ENCODE data around the gene PSAP. TPM values are rescaled to one million over a fixed set of nuclear protein-coding genes. Genes with fewer than 3 reads are reported as not detected.
A peak's percentile ranks its signal among the peaks of the same experiment; 100 is the strongest.

The PSAP gene
- total RNA-seq, 1 experiment from 2014 or later = 336 TPM

- no peak overlapping the region for H4K91ac ChIP-seq (ENCODE audit: insufficient read length, low read depth, low read length)
- H3K56ac ChIP-seq (ENCODE audit: insufficient read length, low read depth, low read length) = no peak overlapping the region
- no peak overlapping the region for H2BK15ac ChIP-seq (ENCODE audit: low read depth, low read length)
- no peaks in the 10 kb centered on the region for H3K4me1 ChIP-seq (ENCODE audit: insufficient read depth, low read length)
- no peak overlapping the region for H2BK12ac ChIP-seq (ENCODE audit: insufficient read length, low read depth, low read length)
- Mint-ChIP-seq H3K4me3 (peak overlapping the region; percentile 70 to 83), H3K27me3 (ENCODE audit: low read depth) (peaks cover 43% of the 10 kb centered on the region), H3K4me1 (peaks cover 8 to 11% of the 10 kb centered on the region in 2 experiments), H3K9me3 (peaks cover 0 to 2% of the 10 kb centered on the region in 2 experiments; a peak in 1 of 5 replicates), H3K27ac (no peak overlapping the region), H3K36me3 (ENCODE audit: insufficient read depth in 1 of 3, low read depth in 3 of 3) (no peaks in the 10 kb centered on the region; a peak in 1 of 7 replicates)
- no peaks in the 10 kb centered on the region for H4K20me1 ChIP-seq (ENCODE audit: control insufficient read depth, insufficient read depth, insufficient read length)
- no peak overlapping the region for H2AFZ ChIP-seq (ENCODE audit: low read length)
- H3T11ph ChIP-seq (ENCODE audit: low read length) = no peak overlapping the region
- H3K18ac ChIP-seq (ENCODE audit: insufficient read length, low read depth, low read length) = no peak overlapping the region
- H3K27ac ChIP-seq (ENCODE audit: insufficient read length, low read depth, low read length) = no peak overlapping the region
- H3K23me2 ChIP-seq (ENCODE audit: insufficient read length, low read depth, low read length, poor library complexity, severe bottlenecking) = peaks cover 8% of the 10 kb centered on the region
- H3K9ac ChIP-seq (ENCODE audit: extremely low read depth, insufficient read length, low read length) = no peak overlapping the region
- no peak for DNase-seq
- no peak overlapping the region for H3K23ac ChIP-seq (ENCODE audit: insufficient read length, low read depth, low read length)
- H3K14ac ChIP-seq (ENCODE audit: insufficient read depth, low read length) = no peak overlapping the region
- H4K5ac ChIP-seq (ENCODE audit: insufficient read length, low read depth, low read length) = no peak overlapping the region
- TF ChIP-seq CTCF (conservative IDR thresholded peaks at IDR 0.05) = no peak
- H3K9me3 ChIP-seq (ENCODE audit: control insufficient read depth, low read depth, low read length) = no peaks in the 10 kb centered on the region
- no peaks in the 10 kb centered on the region for H3K79me2 ChIP-seq (ENCODE audit: insufficient read depth, low read length)
- H3K4me2 ChIP-seq (ENCODE audit: insufficient read depth, insufficient read length, low read length) = peak overlapping the region; percentile 77
- H3K4ac ChIP-seq (ENCODE audit: low read depth, low read length) = no peak overlapping the region
- H2BK120ac ChIP-seq (ENCODE audit: low read depth, low read length, poor library complexity, severe bottlenecking) = no peak overlapping the region
- H2BK20ac ChIP-seq (ENCODE audit: low read depth, low read length, poor library complexity, severe bottlenecking) = no peak overlapping the region
- no peak overlapping the region for H2BK5ac ChIP-seq (ENCODE audit: insufficient read length, low read length)
- peaks cover 8% of the 10 kb centered on the region for H3K27me3 ChIP-seq (ENCODE audit: insufficient read depth, low read length)
- 100% methylated on average over 1 of the region's 8 CpGs for WGBS (ENCODE audit: extremely low coverage, insufficient read length, low lambda C conversion rate)
- no peaks in the 10 kb centered on the region for H3K79me1 ChIP-seq (ENCODE audit: insufficient read depth, low read depth, low read length, poor library complexity, severe bottlenecking)
- no peak overlapping the region for H2AK5ac ChIP-seq (ENCODE audit: insufficient read length, low read length)
- no peak overlapping the region for H4K8ac ChIP-seq (replicated peaks; ENCODE audit: insufficient read length, low read depth, low read length)
These were observed 37.2 kb upstream of the PSAP start for GRCh38 chr10:71888248-71888622.

Data from H9 (cell line).